Choroid plexus epithelial cell (primary cell): ENCODE measurements around the gene MTCP1.

Experiments
- DNase-seq: peaks from one replicate; pipeline ENCODE4 v3.0.0-alpha.2; 2010; ENCODE audit warnings: low read depth
- H3K4me3 ChIP-seq: 2 replicates; pipeline ENCODE4 v1.5.1; 2011; ENCODE audit warnings: low read depth, mild to moderate bottlenecking, control low read depth, low read length, moderate library complexity
- CTCF ChIP-seq: conservative IDR thresholded peaks from 2 replicates; pipeline ENCODE4 v1.5.1; 2011; ENCODE audit warnings: low read depth, mild to moderate bottlenecking, control low read depth, inconsistent platforms, low read length, moderate library complexity

The MTCP1 gene

DNA sequence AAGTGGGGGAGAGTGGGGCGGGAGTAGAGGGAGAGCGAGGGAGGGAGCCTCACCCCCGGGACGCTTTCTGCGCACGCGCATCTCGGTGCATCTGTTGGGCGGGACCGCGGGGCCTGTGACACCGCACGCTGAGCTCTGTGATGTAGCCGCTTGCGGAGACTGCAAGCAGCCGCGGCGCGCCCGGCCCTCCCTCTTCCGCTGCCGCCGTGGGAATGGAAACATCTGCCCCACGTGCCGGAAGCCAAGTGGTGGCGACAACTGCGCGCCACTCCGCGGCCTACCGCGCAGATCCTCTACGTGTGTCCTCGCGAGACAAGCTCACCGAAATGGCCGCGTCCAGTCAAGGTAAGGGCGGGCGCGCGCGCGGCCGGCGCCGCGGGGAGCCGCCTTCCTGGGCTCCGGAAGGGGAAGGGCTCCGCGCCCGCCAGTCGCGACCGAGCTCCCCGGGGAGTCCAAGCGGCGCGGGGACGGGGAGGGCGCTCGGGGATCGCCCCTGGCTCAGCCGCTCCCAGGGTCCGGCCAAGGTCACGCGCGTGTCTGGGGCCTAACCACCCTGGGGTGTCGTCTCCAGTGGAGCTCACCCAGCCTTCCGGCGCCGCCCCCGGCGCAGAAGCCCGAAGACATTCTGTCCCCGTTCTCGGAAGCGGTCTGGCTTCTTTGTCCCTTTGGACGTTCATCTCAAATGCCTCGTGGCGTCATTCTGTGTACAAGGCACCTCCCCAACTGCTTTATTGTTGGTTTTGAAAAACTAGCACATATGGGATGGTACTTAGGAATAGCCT is 44.0 kb downstream of the MTCP1 start, which contains the start of gene FUNDC2:
TSS of gene FUNDC2 (plus strand) at position 118 of the 782 bp plus-strand sequence. CDS start at position 213, 95 bp downstream.
- peak; percentile 95 for DNase-seq
- peak within 1 kb of the TSS; percentile 69 for H3K4me3 ChIP-seq
- TF ChIP-seq CTCF, result no peak

DNA sequence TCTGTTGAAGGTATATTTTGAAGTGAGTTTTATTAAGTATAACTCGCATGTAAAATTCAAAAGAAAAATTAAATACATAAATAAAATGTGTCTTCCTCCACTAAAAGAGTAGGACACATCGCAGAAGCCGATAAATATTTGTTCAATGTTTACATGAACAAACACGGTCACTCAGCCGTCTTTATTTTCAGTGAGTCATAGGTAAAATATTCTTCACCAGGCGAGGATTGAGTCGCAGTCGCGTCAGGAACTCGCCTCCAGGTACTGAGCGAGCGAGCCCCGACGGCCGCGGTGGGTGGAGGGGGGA is 44.6 kb downstream of the MTCP1 start:
- no peak for TF ChIP-seq CTCF
- DNase-seq, result no peak

DNA sequence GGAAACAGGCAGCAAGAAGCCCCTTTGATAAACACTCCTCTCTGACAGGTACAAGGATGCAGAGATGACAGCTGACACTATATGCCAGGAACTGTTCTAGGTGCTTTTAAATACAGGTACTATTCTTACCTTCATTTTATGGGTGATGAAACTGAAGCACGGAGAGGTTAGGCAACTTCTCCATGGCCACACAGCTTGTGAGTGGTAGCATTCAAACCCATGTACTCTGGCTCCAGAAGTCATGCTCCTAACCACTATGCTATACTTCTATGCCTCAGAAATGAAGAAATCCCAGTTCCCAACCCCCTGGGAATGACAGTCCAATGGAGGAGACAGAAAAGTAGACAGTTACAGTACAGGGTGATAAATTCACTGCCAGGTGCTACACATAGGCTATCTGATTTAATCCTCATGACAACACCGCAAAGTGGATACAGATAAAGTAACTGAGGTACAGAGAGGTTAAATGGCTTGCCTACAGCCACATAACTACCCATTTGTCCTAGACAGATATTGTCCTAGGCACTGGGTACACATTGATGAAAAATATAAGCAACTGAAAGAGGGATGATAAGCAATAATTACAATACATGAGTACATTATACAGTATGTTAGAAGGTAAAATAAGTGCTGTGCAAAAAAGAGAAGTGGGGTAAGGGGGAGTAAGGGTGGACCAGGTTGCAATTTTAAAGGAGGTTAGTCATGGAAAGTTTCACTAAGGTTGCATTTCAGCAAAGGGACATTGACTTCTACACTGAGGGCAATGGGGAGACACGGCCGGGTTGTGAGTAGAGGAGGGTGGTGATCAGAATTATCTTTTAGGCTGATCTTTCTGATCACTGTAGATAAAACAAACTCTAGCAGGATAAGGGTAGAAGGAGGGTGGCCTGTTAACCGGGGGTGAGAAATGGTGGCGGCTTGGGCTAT is 46.8 kb downstream of the MTCP1 start:
- no peak overlapping the region for H3K4me3 ChIP-seq
- DNase-seq, result no peak
- TF ChIP-seq CTCF, result no peak

More for the DNA sequence above, 44.6 kb downstream of the MTCP1 start:
- peak overlapping the region; percentile 69 for H3K4me3 ChIP-seq

- no peak for DNase-seq
- H3K4me3 ChIP-seq, result no peak within 1 kb of the TSS
- no peak for TF ChIP-seq CTCF
Observed at GRCh38 chrX:155022585-155022984, 48.4 kb downstream of the MTCP1 start, which contains the start of gene F8. Gene F8, minus strand, starts transcription at chrX:155022723. Its CDS starts 171 bp downstream, at chrX:155022552.

GRCh38 chrX:155020591-155020990 is 50.3 kb downstream of the MTCP1 start:
- TF ChIP-seq CTCF, result no peak
- DNase-seq, result no peak

More at GRCh38 chrX:155020591-155020990, 50.3 kb downstream of the MTCP1 start:
- no peak overlapping the region for H3K4me3 ChIP-seq
